H9 (cell line): ENCODE results near the gene GALNT13. TPM values are rescaled to one million over a fixed set of nuclear protein-coding genes. Genes with fewer than 3 reads are reported as not detected.

ENCODE experiments used
- DNase-seq: peaks from one replicate; pipeline ENCODE4 v3.0.0-alpha.2; 2017
- H2AFZ ChIP-seq: one replicate; pipeline ENCODE4 v1.6.1; 2013; ENCODE audit warnings: mild to moderate bottlenecking, low read length, control low read depth, moderate library complexity
- H2AK5ac ChIP-seq: 2 replicates; pipeline ENCODE4 v1.6.1; 2013; ENCODE audit warnings: low read length, control low read depth, mixed read lengths; ENCODE audit not compliant: insufficient read length
- H2BK120ac ChIP-seq: one replicate; pipeline ENCODE4 v1.6.1; 2013; ENCODE audit warnings: low read depth, mild to moderate bottlenecking, low read length, control low read depth, inconsistent platforms; ENCODE audit not compliant: poor library complexity, severe bottlenecking
- H2BK12ac ChIP-seq: 2 replicates; pipeline ENCODE4 v1.6.1; 2013; ENCODE audit warnings: low read length, control low read depth, mixed read lengths, low read depth; ENCODE audit not compliant: insufficient read length
- H2BK15ac ChIP-seq: 2 replicates; pipeline ENCODE4 v1.6.1; 2013; ENCODE audit warnings: low read depth, low read length, control low read depth
- H2BK20ac ChIP-seq: one replicate; pipeline ENCODE4 v1.6.1; 2013; ENCODE audit warnings: low read depth, mild to moderate bottlenecking, low read length, control low read depth, inconsistent platforms; ENCODE audit not compliant: poor library complexity, severe bottlenecking
- H2BK5ac ChIP-seq: 2 replicates; pipeline ENCODE4 v1.6.1; 2013; ENCODE audit warnings: low read length, control low read depth, mixed read lengths; ENCODE audit not compliant: insufficient read length
- H3K14ac ChIP-seq: 2 replicates; pipeline ENCODE4 v1.6.1; 2013; ENCODE audit warnings: low read length, control low read depth; ENCODE audit not compliant: insufficient read depth
- H3K18ac ChIP-seq: 2 replicates; pipeline ENCODE4 v1.6.1; 2013; ENCODE audit warnings: low read depth, mild to moderate bottlenecking, mixed read lengths, low read length, control low read depth; ENCODE audit not compliant: insufficient read length
- H3K23ac ChIP-seq: 2 replicates; pipeline ENCODE4 v1.6.1; 2013; ENCODE audit warnings: low read length, control low read depth, mixed read lengths, low read depth; ENCODE audit not compliant: insufficient read length
- H3K23me2 ChIP-seq: 2 replicates; pipeline ENCODE4 v1.6.1; 2013; ENCODE audit warnings: low read depth, mild to moderate bottlenecking, mixed read lengths, low read length, control low read depth; ENCODE audit not compliant: insufficient read length, poor library complexity, severe bottlenecking
- H3K27ac ChIP-seq: 2 replicates; pipeline ENCODE4 v1.5.1; 2013; ENCODE audit warnings: low read length, control low read depth, mixed read lengths, low read depth; ENCODE audit not compliant: insufficient read length
- H3K27me3 ChIP-seq: 2 replicates; pipeline ENCODE4 v1.6.1; 2013; ENCODE audit warnings: low read length, control low read depth, inconsistent platforms; ENCODE audit not compliant: insufficient read depth
- H3K4ac ChIP-seq: 2 replicates; pipeline ENCODE4 v1.6.1; 2013; ENCODE audit warnings: low read depth, mild to moderate bottlenecking, control low read depth, inconsistent platforms, low read length, moderate library complexity
- H3K4me1 ChIP-seq: 2 replicates; pipeline ENCODE4 v1.6.1; 2013; ENCODE audit warnings: low read length, control low read depth, inconsistent platforms; ENCODE audit not compliant: insufficient read depth
- H3K4me2 ChIP-seq: 2 replicates; pipeline ENCODE4 v1.6.1; 2013; ENCODE audit warnings: low read length, control low read depth, mixed read lengths; ENCODE audit not compliant: insufficient read length, insufficient read depth
- H3K56ac ChIP-seq: 2 replicates; pipeline ENCODE4 v1.6.1; 2013; ENCODE audit warnings: low read depth, mild to moderate bottlenecking, mixed read lengths, low read length, control low read depth; ENCODE audit not compliant: insufficient read length
- H3K79me1 ChIP-seq: 2 replicates; pipeline ENCODE4 v1.6.1; 2013; ENCODE audit warnings: low read depth, mild to moderate bottlenecking, moderate library complexity, low read length, control low read depth, inconsistent platforms; ENCODE audit not compliant: insufficient read depth, poor library complexity, severe bottlenecking
- H3K79me2 ChIP-seq: 2 replicates; pipeline ENCODE4 v1.6.1; 2013; ENCODE audit warnings: low read length, control low read depth, inconsistent platforms; ENCODE audit not compliant: insufficient read depth
- H3K9ac ChIP-seq: 2 replicates; pipeline ENCODE4 v1.6.1; 2013; ENCODE audit warnings: low read length, control low read depth, mixed read lengths; ENCODE audit not compliant: insufficient read length; ENCODE audit errors: extremely low read depth
- H3K9me3 ChIP-seq: one replicate; pipeline ENCODE4 v1.6.1; 2013; ENCODE audit warnings: low read depth, low read length, inconsistent platforms; ENCODE audit not compliant: control insufficient read depth
- H3T11ph ChIP-seq: one replicate; pipeline ENCODE4 v1.6.1; 2013; ENCODE audit warnings: mild to moderate bottlenecking, low read length, control low read depth, inconsistent platforms
- H4K20me1 ChIP-seq: one replicate; pipeline ENCODE4 v1.6.1; 2013; ENCODE audit not compliant: control insufficient read depth, insufficient read length, insufficient read depth
- H4K5ac ChIP-seq: 2 replicates; pipeline ENCODE4 v1.6.1; 2013; ENCODE audit warnings: low read depth, mild to moderate bottlenecking, mixed read lengths, low read length, control low read depth; ENCODE audit not compliant: insufficient read length
- H4K8ac ChIP-seq: replicated peaks from 2 replicates; pipeline ENCODE4 v1.6.1; 2013; ENCODE audit warnings: low read length, control low read depth, mixed read lengths, low read depth; ENCODE audit not compliant: insufficient read length
- H4K91ac ChIP-seq: 2 replicates; pipeline ENCODE4 v1.6.1; 2013; ENCODE audit warnings: low read depth, mild to moderate bottlenecking, moderate library complexity, mixed read lengths, low read length, control low read depth; ENCODE audit not compliant: insufficient read length
- H3K27ac Mint-ChIP-seq, 3 experiments: 2 replicates in 2 of 3; 3 replicates in 1 of 3; pipeline ENCODE4 v1.8.0; 2020 to 2021; ENCODE audit warnings: mixed read lengths in 3 of 3, mild to moderate bottlenecking in 1 of 3, moderate library complexity in 1 of 3
- H3K27me3 Mint-ChIP-seq: 2 replicates; pipeline ENCODE4 v1.8.0; 2021; ENCODE audit warnings: low read depth, mild to moderate bottlenecking, moderate library complexity, mixed read lengths
- H3K36me3 Mint-ChIP-seq, 3 experiments: 2 replicates in 2 of 3; 3 replicates in 1 of 3; pipeline ENCODE4 v1.8.0; 2020 to 2021; ENCODE audit warnings: low read depth in 3 of 3, mixed read lengths in 3 of 3; ENCODE audit not compliant: insufficient read depth in 1 of 3
- H3K4me1 Mint-ChIP-seq, 2 experiments: 2 replicates each; pipeline ENCODE4 v1.8.0; 2020; ENCODE audit warnings: mixed read lengths in 2 of 2
- H3K4me3 Mint-ChIP-seq, 2 experiments: 2 replicates in 1 of 2; 3 replicates in 1 of 2; pipeline ENCODE4 v1.8.0; 2020 to 2021; ENCODE audit warnings: mild to moderate bottlenecking in 2 of 2, mixed read lengths in 2 of 2, moderate library complexity in 1 of 2
- H3K9me3 Mint-ChIP-seq, 2 experiments: 2 replicates in 1 of 2; 3 replicates in 1 of 2; pipeline ENCODE4 v1.8.0; 2020; ENCODE audit warnings: mild to moderate bottlenecking in 2 of 2, mixed read lengths in 2 of 2, moderate library complexity in 1 of 2
- CTCF ChIP-seq: fragments of 200-600 bp; sonication (generic); conservative IDR thresholded peaks from 3 replicates; pipeline ENCODE4 v1.8.0; 2021; ENCODE audit warnings: antibody characterized with exemption, mild to moderate bottlenecking
- WGBS: extraction: QIAGEN DNeasy Blood & Tissue Kit; methylation state at CpG from one replicate; pipeline ENCODE4 v1.1.7; 2013; ENCODE audit warnings: missing lambda C conversion rate, low lambda C conversion rate, mixed read lengths; ENCODE audit not compliant: insufficient read length; ENCODE audit errors: extremely low coverage; 5-methylcytosine and 5-hydroxymethylcytosine counted together
- total RNA-seq: library from RNA; stranded (reverse); gene quantifications from 2 replicates; pipeline ENCODE4 v1.2.1, GENCODE V29; 2021

Gene GALNT13
- total RNA-seq, 1 experiment from 2014 or later, result 6.6 TPM

DNA sequence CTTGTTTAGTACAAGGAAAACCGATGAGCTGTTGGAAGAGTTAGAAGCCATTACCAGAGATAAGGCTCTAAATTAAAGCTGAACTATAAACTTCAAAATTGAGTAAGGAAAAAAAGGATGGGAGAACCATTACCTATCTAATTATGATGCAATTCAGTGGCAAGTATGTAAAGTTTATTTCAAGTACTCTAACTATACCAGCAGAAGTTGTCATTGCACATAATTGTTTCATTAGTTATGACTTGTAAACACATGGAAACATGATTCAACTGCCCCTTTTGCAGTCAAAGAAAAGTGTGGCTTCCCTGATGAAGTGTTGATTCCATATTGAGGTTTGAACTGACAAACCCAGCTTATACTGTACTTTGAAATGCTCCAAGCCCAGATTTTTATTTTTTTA, 502.7 kb downstream of the GALNT13 start:
- Histone ChIP-seq H3K4ac (no peak overlapping the region), H2AFZ (no peak overlapping the region), H3K4me1 (peaks cover 3% of the 10 kb centered on the region; the same call in 1 of the 2 replicates), H3T11ph (no peak overlapping the region), H3K56ac (no peak overlapping the region), H4K8ac (no peak overlapping the region), H4K5ac (no peak overlapping the region), H3K27me3 (no peaks in the 10 kb centered on the region), H3K9ac (no peak overlapping the region), H3K27ac (no peak overlapping the region), H4K20me1 (no peaks in the 10 kb centered on the region), H2BK12ac (no peak overlapping the region), H2BK5ac (no peak overlapping the region), H2AK5ac (no peak overlapping the region), H3K4me2 (no peak overlapping the region), H3K9me3 (no peaks in the 10 kb centered on the region), H3K23me2 (no peaks in the 10 kb centered on the region), H2BK20ac (no peak overlapping the region), H3K79me1 (no peaks in the 10 kb centered on the region), H3K18ac (no peak overlapping the region), H3K14ac (no peak overlapping the region), H2BK15ac (no peak overlapping the region), H3K79me2 (no peaks in the 10 kb centered on the region), H2BK120ac (no peak overlapping the region), H3K23ac (no peak overlapping the region), H4K91ac (no peak overlapping the region)
- H3K27ac Mint-ChIP-seq, result no peak overlapping the region
- no peak for TF ChIP-seq CTCF
- WGBS, result no CpG with 5 or more reads among the region's 1 CpG
- no peaks in the 10 kb centered on the region for H3K9me3 Mint-ChIP-seq
- H3K4me1 Mint-ChIP-seq, result peaks cover 20% of the 10 kb centered on the region in 2 experiments
- no peaks in the 10 kb centered on the region for H3K27me3 Mint-ChIP-seq
- H3K36me3 Mint-ChIP-seq, result no peaks in the 10 kb centered on the region; a peak in 1 of 7 replicates
- no peak overlapping the region for H3K4me3 Mint-ChIP-seq
- DNase-seq, result no peak
